Stimulated activated naive CD4-positive, alpha-beta T cell (primary cell): ENCODE measurements around the gene PRKCE.

ENCODE experiments used
- DNase-seq, 6 experiments: peaks; one replicate each; lab custom pipeline; 2025; lab: John Stamatoyannopoulos, UW

PRKCE gene

DNA sequence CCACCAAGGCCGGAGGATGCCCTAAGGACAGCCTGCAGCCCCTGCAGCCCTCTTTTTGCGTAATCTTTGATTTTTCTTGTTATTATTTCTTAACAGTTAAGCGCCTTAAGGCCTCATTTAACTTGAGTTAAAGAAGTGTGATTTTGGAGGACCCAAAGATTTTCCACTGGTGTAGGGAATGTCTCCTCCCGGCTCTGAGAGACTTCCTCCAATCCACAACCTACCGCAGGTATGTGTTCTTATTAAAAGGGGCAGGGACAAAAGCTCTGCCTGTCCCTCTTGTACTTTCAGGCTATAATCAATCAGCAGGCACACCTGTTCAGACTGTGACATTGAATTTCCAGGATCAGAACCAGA lies 285.1 kb downstream of the PRKCE start:
- DNase-seq: no peak

DNA sequence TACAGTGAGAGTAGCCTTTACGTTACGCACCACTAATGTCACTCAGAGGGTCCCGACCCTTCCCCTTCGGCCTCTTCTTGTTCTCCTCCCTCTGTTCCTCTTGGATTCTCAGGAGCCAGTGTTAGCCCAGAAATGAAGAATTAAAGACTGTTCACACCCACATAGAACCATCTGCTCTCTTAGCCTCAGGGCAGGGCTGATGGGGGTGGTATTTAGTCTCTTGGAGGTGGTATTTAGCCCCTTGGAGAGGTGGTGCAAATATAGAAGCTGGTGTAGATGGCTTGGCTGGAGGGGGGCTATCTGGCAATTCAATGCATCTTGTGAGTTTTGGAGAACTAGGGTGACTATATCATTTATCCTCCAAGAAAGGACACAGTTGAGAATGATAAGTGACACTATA lies 286.5 kb downstream of the PRKCE start:
- no peak for DNase-seq

DNA sequence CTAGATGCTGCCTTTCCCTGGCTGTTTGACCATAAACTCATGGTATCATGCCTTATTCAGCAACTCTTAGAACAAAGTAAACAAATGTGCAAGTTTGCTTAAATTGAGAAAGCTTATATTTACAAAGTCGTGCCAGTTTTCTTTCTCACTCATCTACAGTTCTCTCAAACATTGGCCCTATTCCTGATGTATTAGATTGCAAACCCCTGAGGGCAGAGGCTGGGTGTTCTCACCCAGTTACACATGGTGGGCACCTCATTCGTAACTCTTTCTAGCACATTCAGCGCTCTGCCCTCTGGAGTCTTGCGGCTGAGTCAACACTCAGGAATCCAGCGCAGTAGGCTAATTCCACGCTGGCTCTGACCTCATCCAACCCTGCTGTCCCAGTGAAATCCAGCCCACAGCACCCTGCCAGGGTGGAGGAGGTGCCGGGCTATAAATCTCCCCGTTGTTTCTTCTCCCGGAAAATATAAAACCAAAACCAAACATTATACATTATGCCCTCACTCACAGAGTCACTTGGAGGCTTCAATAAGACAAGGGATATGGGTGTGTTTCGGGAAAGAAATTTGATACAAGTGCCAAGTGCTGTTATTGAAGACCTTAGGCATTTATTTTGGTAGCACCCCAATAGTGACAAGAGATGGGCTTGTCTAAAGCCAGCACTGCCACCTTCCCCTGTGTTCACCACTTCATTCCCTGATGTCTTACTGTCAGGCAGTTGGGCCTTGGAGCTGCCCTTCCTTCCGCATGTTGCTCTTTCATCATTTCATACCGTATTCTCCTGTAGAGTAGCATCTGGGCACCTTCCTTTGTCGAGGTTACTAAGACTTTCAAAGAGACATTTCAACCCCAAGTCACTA lies 287.4 kb downstream of the PRKCE start:
- no peak for DNase-seq

DNA sequence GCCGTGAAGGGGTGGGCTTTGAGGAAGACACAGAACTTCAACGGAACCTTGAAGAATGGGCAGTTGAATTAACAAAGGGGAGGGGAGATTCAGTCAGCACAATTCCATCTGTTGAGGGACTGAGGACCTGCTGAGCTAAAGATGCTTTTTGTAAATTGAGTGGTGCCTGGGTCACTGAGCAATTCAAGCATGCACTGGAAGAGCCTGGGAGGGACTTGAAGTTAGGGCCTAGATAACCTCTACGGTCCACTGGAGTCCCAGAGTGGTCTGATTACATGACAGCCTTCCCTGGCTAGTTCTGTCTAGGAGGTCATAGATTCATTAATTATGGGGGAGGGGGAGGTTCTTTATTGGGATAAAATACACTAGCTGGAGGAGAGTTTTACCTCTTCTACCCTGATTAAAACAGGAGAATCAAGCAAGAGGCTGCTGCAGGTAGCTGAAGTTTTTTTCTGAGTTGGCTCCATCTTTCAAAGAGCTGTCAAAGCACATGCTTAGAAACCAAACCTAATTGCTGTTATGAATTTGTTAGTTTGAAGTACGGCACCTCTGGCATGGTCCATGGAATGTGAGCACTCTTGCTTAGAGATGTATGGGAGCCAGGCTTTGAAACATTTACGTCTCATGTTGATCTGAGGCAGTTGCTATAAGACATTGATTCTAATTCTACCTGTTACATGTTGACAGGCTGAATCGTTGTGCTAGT lies 290.2 kb downstream of the PRKCE start:
- DNase-seq: no peak

DNA sequence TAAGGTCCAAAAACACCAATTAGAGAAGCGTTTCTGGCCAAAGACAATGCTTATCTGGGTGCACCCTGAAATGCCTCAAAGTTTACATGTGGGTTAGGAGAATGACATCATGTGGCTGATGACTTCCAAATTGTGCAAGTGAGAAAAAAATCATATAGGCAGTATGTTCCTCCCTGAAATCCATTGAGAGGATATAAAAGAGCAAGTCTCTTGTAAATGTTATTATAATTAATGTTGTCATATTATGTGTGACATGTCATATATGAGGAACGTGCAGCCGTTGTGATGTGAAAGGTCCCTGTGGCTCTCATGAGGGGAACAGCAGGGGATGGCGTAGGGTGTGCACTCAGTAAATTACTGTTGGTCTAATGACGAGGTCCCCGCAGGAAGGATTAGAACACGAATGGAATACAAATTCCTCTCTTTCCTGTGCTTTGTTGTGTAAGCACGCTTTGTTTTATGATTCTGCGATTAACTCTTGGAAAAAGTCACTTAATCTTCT lies 290.8 kb downstream of the PRKCE start:
- DNase-seq: no peak

DNA sequence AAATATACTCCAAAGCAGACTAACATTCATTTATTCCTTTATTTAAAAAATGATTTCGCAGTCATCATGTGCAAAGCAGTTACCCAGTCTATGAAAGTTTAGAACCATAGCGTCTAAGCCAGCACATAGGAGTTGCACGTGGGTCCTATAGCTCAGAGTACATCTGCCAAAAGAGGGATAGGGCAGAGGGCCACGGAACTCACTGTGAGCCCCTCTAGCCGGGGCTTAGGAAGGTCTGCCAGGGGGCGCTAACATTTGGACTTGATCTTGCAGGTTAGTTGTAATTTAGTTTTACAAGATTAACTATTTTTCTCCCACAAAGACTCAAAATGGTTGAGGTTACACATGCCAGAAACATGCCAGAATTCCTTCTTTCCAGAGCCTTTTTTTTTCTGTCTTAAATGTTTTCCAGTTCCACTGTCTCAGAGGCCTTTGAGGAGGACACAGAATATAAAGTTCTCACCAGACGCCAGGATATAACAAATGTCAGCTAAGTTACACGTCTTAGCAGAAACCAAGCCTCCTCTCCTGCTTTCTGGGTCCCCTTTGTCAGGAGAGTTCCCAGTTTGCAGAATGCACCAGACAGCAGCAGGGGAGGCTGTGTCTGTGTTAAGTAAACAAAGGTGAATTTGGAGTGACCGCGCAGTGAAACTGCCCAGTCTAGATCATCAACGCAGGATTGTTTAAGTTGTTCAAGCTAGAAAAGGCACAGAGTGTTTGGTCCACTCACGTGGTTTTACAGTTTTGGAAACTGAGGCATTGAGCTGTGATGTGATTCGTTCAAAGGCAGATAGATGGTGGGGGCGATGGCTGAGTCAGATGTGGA lies 292.0 kb downstream of the PRKCE start:
- no peak for DNase-seq

DNA sequence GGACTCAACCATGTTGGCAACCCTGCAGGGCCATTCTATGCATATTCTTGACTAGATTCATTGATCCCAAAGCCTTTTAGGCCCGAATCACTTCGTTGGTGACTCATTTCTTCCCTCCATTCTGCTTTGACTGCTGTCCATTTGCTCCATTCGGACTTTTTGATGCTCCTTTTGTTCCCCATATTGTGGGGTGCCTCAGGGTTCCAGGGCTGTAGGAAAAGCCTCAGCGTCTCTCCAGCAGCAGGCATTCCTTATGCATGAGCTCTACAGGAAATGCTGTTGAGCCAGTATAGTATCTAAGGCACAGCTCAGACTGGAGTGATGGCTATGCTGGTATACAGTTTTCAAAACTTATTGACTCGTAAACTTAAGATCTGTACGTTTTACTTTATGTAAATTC lies 292.6 kb downstream of the PRKCE start:
- DNase-seq: no peak

DNA sequence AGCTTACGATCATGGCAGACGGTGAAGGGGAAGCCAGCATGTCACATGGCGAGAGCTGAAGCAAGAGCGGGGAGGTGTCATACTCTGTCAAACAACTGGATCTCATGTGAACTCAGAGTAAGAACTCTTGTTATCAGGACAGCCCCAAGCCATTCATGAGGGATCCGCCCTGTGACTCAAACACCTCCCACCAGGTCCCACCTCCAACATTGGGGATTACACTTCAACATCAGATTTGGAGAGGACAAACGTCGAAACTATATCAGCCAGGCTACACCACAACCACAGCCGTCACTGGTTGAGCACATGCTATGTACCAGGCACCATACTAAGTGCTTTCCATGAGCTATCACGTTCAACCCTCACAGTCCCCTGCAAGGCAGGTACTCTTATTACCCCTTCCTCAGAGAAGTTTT lies 293.8 kb downstream of the PRKCE start:
- no peak for DNase-seq

DNA sequence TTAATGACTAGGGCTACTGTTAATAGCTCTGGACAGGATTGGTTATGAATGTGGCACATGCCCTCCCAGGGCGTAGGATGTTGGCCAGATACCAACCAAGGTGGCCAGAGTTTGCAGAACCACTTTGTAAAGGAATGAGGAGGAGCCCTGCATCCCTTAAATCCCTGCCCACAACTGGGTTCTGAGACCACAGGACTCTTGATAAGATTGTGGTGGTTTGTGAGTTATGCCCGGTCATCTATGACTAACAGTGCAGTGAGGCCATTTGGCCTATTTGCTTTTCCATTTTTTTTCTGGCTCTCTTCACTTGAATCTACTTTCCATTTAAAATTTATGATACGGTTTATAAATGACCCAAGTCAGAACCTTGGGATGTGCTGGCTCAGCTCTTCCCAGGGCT lies 294.5 kb downstream of the PRKCE start:
- DNase-seq: no peak

DNA sequence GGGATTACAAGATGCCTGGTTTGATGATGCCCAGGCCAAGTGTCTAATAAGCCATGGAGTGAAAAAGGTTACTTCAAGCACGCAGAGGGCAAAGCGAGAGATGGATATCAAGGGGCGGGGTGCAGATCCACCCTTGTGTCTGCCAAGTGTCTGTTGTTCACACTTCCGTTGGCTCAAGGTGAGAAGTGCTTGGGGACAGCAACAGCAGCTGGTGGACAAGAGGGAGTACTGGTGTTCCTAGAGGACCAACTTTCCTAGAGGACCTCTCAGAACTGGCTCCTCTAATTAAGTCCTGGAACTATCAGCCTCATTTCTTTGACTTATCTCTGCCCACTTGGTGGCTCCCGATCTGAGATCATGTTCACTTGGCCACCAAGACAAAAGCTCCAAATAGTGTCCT lies 299.1 kb downstream of the PRKCE start:
- no peak for DNase-seq

DNA sequence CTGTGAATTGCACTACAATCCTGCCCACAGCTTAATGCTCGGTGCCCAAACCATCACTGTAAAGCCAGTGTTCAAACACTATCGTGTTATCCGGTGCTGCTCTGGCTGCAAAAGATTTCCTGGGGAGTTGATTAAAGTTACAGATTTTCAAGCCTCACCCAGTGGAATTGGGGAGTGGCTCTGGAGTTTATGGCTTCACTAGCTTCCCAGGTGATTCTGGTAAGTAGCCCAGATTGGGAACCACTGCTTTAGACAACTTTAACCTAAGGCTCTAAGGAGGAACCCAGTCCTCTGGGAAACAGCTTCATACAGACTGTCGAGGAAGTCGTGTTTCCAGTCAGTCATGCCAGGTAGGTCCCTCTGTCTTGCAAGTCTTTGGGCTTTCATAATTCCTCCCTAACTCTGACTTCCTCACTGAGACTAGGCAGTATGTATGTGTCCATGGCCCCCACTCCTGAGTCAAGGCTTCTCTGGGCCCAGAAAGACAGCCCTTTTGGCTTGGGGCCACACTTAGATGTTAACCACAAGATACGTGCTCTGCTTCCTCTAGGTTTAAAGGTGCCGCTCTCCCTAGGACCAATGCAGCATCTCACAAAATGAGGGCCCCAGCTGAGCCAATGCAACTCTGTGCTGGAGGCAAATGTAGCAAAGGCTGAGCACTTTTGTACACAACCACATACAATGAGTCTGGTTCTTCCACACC lies 299.7 kb downstream of the PRKCE start:
- DNase-seq: no peak

DNA sequence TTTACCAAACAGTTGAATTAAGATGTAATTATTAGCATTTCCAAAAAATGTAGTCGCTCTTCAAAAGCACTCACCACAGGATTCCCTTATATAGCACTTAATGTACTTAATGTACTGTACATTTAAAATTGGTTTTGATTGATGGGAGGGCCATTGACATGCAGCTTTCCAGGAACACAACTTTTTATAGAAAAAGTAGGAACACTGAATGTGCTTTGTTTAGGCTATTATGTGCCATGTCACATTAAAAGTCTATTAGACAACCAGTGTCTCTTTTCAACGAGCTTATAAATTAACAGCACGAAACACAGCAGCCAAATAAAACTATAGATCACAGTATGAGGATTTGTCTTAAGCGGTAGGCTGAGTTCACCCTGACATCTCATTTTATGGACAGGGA lies 301.1 kb downstream of the PRKCE start:
- no peak for DNase-seq

DNA sequence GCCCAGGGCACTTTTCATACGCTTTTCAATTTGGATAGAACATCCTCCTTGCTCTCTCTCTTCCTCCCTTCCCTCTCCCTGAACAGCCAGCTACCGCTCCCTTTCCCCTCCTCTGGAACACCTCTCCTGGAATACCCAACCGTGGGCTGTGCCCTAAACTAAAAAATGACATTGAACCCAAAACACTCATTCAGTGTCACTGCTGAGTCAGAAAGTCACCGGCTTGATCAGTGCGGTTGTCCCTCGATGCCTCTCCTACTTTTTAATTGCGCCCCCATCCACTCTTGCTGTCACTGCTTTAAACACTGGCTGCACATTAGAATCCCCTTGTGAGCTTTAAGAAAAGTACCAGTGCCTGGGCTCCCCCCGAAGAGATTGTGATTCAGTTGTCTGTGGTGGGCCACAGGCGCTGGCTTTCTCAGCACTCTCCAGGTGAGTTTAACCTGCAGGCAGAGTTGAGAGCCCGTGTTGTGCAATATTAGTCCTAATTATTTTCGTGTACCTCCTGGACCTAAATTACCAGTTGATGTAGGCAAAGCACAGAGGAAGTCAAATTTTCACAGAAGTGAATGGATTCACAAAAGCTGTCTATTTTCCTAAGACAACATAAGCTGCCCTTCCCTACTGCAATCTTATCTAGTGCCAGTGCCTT lies 302.0 kb downstream of the PRKCE start:
- no peak for DNase-seq

DNA sequence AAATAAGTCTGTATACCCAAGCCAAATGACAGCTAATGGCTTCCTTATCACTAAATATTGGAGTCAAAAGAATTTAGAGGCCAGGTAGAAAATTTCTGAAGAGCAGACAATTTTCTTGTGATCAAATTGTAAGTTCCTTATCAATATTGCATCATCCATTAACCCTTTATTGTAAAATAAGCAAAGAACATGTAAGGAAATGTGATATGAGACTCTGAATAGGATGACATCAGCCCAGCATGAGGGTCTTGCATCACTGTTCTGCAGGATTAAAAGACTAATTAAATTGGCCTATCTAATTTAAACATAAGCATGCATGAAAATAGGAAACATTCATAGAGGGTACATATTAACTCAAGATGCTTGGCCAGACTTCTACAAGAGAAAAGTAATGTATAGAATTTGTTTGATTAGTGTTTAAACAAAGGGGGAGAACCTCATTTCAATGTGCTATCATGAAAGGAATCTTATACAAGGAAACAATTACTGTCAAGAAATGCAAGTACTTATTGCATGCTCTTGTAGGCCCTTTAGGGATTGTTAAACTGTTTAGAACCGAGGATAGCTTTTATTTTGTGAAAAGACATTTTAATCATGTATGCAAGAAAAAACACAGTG lies 302.9 kb downstream of the PRKCE start:
- no peak for DNase-seq

DNA sequence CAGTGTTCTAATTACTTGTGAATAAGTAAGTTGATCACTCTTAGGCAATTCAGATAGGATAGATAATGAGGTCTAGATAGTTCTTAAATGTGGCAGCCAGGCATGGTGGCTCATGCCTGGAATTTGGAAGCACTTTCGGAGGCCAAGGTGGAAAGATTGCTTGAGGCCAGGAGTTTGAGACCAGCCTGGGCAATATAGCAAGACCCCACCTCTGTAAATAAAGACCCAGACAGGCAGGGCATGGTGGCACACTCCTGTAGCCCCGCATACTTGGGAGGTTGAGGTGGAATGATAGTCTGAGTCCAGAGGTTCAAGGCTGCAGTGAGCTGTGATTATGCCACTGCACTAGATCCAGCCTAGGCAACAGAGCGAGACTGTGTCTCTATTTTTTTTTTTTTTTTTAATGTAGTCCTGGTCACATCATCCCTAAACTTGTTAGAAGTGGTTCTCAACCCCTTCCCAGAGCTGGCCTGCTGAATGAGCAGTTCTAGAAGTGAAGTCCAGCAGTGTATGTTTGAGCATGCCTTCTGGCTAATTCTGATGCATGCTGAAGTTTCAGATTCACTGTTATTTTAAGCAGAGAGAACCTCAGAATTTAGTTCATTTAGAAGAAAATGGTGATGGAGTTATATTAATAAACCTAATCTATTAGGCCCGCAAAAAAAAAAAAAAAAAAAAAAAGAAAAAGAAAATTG lies 306.2 kb downstream of the PRKCE start:
- no peak for DNase-seq

DNA sequence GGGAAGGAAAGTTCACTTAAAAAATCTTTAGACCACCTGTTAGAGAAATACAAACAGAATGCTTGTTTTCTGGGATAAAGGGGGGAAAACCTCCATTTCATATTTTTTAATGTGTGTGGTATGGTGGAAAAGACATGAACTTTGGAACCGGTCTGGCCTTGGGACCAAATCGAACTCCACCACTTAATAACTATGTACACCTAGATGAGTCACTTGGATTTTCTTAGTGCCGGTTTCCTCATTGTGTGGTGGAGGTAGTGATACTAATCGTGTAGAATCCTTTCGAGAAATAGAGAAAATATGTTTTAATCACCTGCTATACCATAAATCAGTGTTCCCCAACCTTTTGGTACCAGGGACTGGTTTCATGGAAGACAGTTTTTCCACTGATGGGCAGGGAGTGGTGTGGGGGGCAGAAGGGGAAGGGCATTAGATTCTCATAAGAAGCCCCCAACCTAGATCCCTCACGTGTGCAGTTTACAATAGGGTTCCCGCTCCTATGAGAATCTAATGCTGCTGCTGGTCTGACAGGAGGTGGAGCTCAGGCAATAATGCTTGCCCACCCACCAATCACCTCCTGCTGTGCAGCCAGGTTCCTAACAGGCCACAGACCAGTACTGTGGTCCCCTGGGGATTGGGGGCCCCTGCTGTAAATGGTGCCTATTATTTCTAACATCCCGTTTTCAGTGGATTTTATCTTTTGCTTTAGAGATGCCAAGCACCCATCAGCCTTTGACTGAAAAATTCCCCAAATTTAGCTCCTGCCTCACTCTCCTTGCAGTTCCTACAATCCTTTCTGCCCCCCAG lies 308.8 kb downstream of the PRKCE start:
- DNase-seq: no peak

DNA sequence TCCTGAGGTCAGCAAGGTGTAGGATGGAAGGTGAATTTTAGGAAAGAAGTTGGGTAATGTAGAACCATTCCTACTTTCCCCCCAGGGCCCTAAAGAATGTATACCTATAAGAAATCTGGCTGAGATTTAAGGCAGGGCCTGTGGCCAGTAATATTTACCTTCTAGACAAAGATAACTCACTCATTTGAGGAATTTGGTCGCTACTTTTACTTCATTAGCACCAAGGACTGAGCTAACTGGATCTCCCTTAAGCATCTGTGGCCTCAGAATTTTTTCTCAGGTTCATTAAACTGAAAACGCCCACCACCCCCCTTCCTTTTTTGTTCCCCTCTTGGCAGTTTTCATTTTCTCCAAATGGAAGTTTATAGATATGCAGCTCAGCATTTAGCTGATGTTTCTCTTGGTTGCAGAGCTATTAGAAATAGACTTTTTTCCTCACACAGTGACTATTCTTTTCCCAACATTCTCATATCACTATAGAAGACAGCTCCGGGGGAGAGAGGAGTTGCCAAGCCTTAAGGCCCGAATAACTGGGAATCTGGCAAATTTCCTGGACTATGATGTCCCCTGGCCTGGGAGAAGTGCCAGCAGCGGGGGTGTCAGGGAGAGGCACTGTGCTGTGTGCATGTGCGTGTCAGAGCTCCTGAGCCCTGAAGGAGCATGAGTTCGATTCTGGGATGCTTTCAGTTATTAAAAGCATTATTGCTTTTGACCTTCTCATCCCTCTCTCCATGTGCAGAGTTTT lies 310.9 kb downstream of the PRKCE start:
- no peak for DNase-seq

DNA sequence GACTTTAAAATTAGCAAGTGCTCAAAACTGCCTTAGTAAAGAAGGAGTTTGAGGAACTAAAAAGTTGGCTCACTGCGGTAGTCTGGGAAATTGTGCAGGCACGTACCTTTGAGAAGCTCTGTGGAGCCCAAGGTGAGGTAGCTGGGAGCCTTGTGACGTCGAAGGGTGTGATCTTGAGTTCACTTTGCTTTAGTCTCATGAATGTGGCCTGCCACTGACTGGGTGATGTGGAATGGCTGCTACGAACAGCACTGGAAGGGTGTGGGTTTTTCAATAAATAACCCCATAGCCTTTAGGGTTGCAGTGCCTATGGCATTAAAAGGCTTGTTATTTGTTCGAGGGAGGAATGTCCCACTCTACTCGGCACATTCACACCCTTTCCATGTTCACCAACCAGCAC lies 312.3 kb downstream of the PRKCE start:
- no peak for DNase-seq
